ENCODE measurements around the gene LRRFIP1.
"Not testable (repeated sequence)": the region's sequence is repeated elsewhere in the genome, so short reads cannot be mapped to it uniquely, and the experiment has no call there.

LRRFIP1 gene, protein sequence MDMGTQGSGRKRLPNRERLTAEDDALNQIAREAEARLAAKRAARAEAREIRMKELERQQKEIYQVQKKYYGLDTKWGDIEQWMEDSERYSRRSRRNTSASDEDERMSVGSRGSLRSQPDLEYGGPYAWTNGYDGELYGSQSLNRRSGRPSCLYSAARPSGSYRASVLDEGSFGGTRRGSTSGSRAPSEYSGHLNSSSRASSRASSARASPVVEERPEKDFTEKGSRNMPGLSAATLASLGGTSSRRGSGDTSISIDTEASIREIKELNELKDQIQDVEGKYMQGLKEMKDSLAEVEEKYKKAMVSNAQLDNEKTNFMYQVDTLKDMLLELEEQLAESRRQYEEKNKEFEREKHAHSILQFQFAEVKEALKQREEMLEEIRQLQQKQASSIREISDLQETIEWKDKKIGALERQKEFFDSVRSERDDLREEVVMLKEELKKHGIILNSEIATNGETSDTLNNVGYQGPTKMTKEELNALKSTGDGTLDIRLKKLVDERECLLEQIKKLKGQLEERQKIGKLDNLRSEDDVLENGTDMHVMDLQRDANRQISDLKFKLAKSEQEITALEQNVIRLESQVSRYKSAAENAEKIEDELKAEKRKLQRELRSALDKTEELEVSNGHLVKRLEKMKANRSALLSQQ

DNA sequence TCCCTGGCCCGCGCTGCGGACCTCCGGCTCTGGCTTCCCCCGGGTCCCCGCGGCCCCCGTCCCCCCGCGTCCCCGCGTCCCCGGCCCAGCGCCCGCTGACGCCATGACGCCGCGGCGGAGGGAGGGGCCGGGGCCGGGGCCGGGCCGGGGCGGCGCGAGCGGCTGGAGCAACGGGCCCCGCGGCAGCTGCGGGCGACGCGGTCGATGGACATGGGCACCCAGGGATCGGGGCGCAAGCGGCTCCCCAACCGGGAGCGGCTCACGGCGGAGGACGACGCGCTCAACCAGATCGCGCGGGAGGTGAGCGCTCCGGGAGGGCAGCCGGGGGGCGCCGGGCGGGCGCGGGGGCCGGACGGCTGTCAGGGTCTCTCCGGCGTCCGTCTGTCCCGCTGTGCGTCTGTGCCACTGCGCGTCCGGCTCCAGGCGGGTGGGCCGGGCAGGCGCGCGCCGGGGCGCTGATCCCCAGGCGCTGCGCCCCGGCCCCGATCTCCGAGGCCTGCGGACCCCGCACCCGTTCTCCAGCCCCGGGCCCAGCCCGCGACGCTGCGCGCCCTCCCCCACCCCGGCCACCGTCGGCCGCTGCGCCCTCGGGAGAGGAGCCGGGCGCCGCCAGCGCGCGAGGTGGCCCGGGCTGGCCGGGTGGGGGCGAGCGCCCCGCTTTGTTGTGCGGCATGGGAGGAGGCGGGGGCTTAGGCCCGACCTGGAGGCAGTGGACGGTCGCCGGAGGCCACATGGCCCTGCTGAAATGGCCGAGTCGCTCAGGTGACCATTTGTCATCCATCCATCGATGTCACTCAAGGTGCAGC lies at the start of gene LRRFIP1:
Gene LRRFIP1, plus strand, starts transcription at position 147 of the 806 bp plus-strand sequence. Its CDS starts 58 bp downstream, at position 205.
- in situ Hi-C loops (cut with HindIII; ENCODE audit: low sequenced_read_pairs): no loop called here

DNA sequence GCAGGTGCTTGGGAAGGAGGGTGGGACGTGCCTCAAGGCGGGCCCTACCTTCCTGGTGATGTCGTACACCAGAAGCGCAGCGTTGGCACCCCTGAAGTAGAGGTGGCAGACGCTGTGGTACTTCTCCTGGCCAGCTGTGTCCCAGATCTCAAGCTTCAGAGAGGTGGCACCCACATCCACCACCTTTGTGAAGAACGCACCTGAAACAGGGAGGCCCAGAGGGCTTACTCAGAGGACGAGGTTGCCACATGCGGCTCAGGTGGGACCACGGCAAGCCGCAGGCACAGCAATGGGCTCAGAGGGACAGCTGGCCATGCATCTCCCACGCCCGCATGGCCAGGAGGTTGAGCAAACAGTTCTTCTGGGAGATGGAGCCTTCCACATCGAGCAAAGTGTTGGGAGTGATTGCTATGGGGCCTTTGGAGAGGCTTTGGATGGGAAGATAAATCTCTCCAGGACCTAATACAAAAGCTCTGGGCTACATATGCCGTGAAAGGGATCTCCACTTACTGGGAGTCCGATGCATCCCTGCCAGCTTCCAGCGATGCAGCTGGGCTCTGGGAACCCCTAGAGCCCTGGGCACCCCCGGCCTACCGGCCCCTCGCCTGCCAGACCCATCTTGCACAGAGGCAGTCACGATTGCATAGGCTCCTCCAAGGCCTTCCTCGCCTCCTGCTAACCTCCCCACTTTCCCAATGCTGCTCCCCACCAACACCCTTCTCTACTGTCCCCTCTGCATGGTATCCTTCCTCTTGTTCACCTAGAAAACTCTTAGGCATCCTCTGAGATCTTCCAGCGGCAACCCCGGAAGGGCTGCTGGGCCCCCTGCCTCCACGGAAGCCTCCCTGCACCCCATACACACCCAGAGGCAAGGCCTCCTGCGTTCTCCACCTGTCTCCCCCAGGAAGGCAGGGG lies 49.2 kb upstream of the LRRFIP1 start:
- in situ Hi-C loops (cut with HindIII; ENCODE audit: low sequenced_read_pairs): no loop called here

DNA sequence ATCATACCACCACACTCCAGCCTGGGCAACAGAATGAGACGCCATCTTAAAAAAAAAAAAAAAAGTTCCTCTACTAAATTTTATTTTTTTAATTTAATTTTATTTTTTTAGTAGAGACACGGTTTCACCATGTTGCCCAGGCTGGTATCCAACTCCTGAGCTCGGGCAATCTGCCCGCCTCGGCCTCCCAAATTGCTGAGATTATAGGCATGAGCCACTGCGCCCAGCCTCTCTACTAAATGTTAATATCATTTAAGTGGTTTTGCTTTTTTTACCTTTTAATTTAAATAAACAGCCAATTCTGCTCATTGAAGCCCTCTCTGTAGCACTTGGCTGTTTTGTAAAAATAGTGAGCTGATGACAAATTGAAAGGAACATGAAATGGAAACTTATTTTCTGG lies 46.1 kb upstream of the LRRFIP1 start:
- in situ Hi-C loops (cut with HindIII; ENCODE audit: low sequenced_read_pairs): no loop called here

DNA sequence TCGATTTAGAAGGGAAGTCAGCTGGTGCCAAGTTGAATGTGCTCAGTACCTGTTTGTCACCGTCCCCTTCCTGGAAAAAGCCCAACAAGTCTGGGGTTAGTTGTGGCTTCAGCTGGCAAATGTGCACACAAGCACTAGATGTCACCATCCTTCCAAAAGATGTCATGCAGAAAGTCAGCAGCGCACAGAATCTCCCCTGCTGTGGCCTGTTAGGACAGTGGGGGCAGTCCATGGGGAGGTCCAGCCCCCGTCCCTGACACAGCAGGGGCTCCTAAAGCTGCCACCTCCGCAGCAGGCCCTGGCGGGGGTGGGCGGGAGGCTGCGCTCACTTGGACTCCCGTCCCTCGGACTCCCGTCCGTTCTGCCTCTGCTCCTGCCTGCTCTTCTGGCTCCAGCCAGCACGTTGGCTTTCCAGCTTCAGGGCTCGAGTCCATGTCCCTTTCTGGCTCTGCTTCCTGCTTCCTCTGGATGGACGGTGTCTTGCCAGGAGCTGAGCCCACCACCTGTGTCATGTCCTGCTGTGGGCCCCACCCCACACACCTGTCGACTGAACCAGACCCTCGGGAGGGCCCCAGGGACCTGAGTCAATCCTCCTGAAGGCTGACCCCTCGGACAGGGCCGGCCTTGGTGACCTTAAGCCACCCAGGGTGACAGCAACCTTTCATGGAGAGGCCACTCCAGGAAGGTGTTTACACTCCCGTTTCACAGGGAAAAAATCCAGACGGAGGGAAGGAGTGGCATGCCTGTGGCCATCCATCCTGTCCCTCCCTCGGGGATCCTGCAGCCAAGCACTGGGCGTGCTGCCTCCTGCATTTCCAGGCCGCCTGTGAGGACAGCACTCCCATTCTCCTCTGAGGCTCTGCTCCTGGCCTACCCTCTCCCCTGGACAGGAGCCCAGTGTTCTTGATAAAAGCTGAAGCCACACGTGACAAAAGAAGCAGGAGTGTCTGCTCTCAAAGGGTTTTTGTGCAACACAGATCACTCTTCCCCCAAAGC lies 45.3 kb upstream of the LRRFIP1 start:
- in situ Hi-C loops (cut with HindIII; ENCODE audit: low sequenced_read_pairs): no loop called here

DNA sequence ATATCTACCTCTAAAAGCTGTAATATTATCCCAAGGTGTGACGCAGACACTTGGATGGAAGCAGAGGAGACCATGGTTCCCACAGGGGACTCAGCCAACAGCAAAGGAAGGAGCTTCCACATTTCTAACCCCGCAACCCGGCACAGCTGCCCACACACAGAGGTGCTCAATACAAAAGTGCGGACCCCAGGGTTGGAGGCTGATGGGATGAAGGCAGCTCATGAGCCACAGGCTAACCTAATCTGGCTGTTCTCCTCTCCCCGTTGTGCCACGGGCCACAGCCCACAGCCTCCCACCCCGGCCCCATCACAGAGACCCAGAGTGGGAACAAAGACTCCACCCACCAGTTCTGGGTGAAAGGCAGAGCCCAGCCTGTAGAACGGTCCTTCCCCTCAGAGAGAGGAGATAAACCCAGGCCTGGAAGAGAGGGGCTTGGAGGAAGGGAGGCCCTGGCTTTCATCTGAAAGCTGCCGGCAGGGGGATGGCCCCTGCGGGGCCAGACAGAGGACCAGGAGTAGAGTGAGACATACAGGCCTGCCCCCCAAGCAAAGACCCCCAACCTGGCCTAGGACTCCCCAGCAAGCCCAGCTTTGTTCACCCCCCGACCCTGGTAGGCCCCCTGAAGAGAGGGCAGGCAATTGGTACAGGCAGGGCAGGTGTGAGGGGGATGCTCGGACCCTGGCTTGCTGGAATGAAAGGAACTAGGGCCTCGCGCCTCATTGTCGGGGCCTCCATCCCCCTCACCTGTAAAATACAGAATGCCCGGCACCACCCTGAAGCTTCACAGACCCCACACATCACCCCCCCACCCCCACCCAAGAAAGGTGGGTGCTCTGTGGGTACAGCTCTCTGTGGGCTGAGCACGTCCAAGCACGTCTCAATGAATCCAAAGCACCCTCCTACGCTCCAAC lies 43.7 kb upstream of the LRRFIP1 start:
- in situ Hi-C loops (cut with HindIII; ENCODE audit: low sequenced_read_pairs): no loop called here

DNA sequence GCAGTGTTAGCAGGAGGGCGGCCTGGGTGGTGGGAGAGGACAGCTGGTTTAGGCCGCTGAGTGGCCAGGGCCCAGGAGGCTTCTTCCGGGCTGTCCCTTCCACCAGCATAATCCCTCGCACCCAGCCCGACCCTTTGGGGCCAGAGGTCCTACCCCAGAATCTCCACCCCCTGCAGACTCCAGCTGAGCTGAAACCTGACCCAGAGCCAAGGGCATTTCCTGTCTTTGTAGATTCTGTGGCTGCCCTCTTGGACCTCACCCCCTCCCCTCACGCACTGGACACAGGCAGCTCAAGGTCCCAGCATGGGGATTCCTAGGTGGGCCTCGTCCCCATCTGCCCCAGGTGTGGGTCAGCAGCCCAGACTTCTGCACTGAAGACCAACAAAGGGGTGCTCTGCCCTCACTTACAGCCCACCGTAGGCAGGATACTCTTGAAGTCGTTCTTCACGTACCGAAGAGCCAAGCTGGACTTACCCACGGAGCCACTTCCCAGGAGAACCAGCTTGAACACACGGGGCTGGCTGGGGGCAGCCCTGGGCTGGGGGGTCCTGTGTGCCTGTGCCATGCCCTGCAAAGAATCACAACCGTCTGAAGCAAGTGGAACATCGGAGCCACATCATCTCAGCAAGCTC lies 41.7 kb upstream of the LRRFIP1 start:
- in situ Hi-C loops (cut with HindIII; ENCODE audit: low sequenced_read_pairs): no loop called here

DNA sequence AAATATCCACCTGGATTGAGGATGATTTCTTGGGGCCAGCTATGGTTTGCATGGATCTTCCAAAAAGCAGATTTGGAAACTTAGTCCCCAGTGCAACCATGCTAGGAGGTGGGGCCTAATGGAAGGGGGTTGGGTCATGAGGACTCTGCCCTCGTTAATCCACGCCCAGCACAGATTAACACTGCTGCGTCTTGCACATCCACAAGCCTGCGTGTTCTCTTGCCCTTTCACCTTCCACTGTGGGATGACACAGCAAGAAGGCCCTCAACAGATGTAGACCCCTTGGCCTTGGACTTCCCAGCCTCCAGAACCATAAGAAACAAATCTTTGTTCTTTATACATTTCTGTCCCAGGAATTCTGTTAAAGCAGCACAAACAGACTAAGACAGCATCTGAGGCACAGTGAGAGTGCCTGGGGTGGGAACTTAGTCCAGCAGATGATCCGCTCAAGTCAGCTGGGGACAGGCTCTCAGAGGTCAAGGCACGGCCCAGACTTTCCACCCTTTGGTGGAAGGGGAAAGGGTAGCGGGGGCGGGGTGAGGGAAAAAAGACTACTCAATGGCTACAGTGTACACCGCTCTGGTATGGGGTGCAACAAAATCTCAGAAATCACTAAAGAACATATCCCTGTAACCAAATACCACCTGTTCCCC lies 39.2 kb upstream of the LRRFIP1 start:
- in situ Hi-C loops (cut with HindIII; ENCODE audit: low sequenced_read_pairs): no loop called here

DNA sequence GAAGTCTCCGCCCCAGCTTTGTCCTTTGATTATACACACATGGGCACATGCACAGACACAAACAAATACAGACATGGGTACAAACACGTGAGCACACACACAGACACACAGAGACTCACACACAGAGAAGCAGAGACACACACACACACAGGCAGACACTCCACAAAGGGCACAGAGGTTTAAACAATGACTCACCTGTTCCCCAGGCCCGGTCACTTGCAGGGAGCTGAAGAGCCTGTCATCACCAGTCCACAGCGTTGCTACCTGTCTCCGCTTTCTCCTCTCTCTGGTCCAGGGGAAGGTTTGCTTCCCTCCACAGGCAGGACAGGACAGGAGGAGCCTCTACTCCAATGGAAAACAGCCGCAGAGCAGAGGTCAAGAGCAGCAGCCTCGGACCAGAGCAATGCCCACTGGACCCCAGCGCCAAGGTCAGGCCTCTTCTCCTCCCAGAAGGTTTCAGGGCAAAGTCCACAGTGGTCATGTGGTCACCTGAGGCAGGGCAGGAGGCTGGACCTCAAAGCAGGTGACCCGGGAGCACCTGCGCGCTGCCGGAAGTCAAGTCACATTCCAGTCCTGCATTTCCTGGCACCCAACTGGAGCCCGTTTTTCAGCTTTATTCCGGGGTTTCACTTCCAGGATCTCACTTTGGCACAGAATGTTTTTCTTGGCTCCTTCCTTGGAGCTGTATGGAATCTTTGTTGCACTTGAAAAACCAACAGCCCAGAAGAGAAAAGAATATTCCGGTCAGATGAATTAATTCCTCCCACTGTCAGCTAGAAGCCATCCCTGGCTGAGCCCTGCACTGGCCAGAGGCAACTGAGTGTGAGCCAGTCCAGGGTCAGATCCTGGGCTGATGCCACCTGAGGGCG lies 36.9 kb upstream of the LRRFIP1 start, which contains the start of gene RAB17:
Gene RAB17, minus strand, starts transcription at position 463 of the 869 bp plus-strand sequence. CDS start 4,580 bp downstream, outside the sequence.
- in situ Hi-C loops (cut with HindIII; ENCODE audit: low sequenced_read_pairs): no loop called here

DNA sequence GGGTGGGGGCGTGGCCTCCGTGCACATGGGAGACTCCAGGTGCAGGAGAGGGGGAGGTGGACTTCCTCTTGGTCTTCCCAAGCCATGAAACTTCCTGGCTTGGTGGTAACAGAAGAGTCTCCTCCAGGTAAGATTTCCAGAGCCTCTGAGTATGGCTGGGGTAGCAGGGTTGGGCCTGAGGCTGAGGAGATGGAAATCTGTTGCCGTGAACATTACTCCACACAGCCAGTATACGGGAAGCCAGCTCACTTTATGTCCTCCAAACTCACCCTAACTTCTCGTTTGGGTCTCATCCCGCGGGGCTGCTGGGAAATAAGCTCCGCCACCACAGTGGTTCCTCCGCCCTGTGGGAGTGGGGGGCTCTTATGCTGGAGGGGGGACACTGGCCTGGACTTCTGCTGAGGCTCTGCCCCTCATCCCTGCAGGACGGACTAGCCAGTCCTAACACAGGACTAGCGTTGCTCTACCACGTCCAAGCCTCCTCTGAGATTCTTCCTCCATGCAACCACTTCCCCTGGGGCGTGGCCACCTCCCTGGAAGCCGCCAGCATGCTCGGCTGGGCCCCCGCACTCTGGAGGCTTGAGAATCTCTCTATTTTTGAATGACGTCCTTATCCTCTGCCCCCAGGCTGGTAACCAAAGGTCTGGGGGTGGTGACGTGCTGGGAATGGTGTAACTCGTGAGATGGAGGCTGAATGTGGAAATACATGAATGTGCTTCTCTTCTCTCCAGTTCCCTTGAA lies 36.1 kb upstream of the LRRFIP1 start:
- in situ Hi-C loops (cut with HindIII; ENCODE audit: low sequenced_read_pairs): no loop called here

DNA sequence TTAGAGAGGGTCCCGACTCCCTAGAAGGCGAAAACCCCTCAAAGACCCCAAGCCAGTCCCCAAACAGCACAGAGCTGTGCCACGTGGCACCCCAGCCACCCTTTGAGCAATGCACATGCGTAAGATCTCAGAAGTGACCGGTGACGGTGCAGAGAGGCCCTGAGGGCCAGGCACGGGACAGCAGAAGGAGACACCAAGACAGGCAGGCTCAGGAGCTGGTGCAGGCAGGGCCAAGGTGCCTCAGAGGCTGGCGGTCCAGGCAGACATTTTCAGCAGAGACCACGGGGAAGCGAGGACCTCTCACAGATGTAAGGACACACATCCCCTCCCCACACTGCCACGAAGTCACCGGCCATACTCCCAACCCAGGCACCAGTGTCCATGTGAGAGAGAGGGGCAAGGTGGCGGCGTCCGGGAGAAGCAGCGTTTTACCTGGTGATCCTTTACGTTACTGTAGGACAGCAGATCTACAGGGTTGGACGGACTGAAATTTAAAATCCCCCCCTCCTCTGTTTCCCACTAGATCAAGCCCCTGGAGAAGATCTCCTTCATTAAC lies 34.9 kb upstream of the LRRFIP1 start:
- in situ Hi-C loops (cut with HindIII; ENCODE audit: low sequenced_read_pairs): no loop called here

DNA sequence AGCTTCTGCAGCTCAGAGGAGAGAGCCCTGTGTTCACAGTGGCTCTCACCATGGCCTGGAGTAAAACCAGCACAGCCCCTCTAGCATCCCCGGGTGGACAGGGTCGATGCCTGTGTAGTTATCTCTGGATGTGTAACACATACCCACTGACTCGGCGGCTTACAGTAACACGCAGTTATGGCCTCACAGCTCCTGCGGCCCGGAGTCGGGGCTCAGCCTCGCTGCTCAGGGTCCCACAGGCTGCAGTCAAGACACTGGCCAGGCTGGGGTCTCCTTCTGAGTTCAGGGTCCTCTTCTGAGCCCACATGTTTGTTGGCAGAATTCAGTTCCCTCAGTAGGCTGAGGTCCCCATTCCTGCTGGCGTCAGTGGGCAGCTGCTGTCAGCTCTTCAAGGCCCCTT lies 34.4 kb upstream of the LRRFIP1 start:
- in situ Hi-C loops (cut with HindIII; ENCODE audit: low sequenced_read_pairs): no loop called here

DNA sequence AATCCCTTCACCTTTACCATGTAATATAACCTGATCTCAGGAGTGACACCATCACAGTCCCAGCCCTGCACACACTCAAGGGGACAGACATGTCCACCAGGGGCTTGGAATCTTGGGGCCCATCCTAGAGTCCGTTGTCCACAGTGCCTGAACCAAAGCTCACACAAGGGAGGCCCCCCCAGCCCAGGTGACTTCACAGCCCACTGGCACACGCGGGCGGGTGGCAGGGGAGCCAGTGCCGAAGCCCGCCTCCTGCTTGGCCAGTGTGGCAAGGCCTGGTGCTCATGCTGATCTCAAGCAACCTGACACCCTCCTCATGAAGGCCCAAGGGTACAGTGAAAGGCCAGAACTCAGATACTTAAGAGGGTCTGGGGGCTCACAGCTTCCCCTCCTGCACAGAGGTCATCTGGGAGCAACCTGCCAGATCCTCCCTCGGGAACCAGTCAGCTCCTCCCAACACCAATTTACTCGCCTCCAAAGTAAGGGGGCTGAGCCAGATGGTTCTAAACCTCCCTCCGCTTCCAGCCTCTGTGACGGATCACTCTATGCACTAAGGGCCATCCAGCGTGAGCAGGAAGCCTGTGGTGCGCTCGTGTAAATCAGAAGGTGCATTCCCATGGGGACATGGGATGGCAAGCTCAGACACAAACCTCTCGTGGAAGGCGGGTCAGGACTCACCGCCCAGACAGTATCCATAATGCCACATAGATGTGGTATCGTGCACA lies 33.6 kb upstream of the LRRFIP1 start:
- in situ Hi-C loops (cut with HindIII; ENCODE audit: low sequenced_read_pairs): no loop called here

DNA sequence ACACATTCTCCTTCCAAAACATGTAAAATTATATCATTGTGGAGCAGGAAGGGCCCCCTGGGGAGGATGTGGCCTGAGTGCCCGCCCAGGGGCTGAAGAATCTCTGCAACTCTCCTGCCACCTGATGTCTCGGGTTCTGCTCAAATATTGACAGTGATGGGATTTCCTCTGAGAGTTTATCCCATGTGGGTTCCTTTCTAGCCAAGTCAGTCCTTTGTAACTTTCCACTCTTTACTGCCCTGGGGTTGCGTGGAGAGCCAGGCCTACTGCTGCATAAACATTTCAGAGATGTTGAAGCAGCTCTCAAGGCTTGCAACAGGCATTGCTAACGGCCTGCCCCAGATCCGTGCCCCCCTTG lies 32.9 kb upstream of the LRRFIP1 start:
- in situ Hi-C loops (cut with HindIII; ENCODE audit: low sequenced_read_pairs): no loop called here

DNA sequence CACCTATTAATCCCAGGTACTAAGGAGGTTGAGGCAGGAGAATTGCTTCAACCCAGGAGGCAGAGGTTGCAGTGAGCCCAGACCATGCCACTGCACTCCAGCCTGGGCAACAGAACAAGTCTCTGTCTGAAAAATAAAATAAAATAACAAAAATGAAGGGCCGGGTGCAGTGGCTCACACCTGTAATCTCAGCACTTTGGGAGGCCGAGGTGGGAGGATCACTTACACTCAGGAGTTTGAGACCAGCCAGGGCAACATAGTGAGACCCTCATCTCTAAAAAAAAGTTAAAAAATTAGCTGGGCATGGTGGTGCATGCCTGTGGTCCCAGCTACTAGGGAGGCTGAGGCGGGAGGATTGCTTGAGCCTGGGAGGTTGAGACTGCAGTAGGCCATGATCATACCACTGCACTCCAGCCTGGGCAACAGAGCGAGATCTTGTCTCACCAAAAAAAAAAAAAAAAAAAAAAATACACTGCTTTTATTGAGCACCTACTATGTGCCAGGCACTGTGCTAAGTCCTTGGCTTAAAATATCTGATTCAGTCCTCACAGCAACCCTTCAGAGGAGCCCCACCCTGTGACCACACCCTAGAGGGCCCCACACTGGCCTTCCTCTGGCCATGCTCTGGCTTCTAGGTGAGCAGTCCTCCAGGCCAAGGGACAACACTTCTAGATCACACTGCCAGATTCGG lies 31.4 kb upstream of the LRRFIP1 start:
- in situ Hi-C loops (cut with HindIII; ENCODE audit: low sequenced_read_pairs): not testable (repeated sequence)

Data from DLD1 (cell line).